ENCODE data around the gene MEG3. TPM values are rescaled to one million over a fixed set of nuclear protein-coding genes. Genes with fewer than 3 reads are reported as not detected.

MEG3 gene
- total RNA-seq, 2 experiments from 2014 or later: not detected

- Mint-ChIP-seq H3K4me1 (ENCODE audit: low read depth) (peaks cover 2% of the 10 kb centered on the region), H3K36me3 (ENCODE audit: low read depth) (no peaks in the 10 kb centered on the region), H3K27me3 (ENCODE audit: low read depth) (no peaks in the 10 kb centered on the region), H3K27ac (no peak overlapping the region), H3K4me3 (no peak overlapping the region), H3K9me3 (no peaks in the 10 kb centered on the region)
- DNase-seq: no peak
- intact Hi-C loops (cut with micrococcal nuclease): loop anchor here (1.0 to 5.0 kb wide), 3 partner anchors 49 to 776 kb away; no protein-coding TSS in a partner anchor
- CTCF ChIA-PET: interaction anchor here (1.4 kb wide), 1 partner anchor 11 kb away, joined by 3 read pairs; no protein-coding TSS in a partner anchor
Observed at GRCh38 chr14:100851946-100852620, 26.2 kb downstream of the MEG3 start.

- Mint-ChIP-seq H3K9me3 (no peaks in the 10 kb centered on the region), H3K4me1 (ENCODE audit: low read depth) (peaks cover 2% of the 10 kb centered on the region), H3K27me3 (ENCODE audit: low read depth) (no peaks in the 10 kb centered on the region), H3K4me3 (no peak overlapping the region), H3K36me3 (ENCODE audit: low read depth) (no peaks in the 10 kb centered on the region), H3K27ac (no peak overlapping the region)
- CTCF ChIA-PET: interaction anchor here (0.6 kb wide), 1 partner anchor 1452 kb away, joined by 3 read pairs; no protein-coding TSS in a partner anchor
- DNase-seq: no peak
- intact Hi-C loops (cut with micrococcal nuclease): loop anchor here (5.0 kb wide), 1 partner anchor 383 kb away; no protein-coding TSS in a partner anchor
Observed at GRCh38 chr14:100854435-100854834, 28.5 kb downstream of the MEG3 start.

GRCh38 chr14:100855256-100855930, 29.5 kb downstream of the MEG3 start:
- H3K4me1 Mint-ChIP-seq (ENCODE audit: low read depth): peaks cover 2% of the 10 kb centered on the region
- no peak overlapping the region for H3K4me3 Mint-ChIP-seq
- H3K27ac Mint-ChIP-seq: no peak overlapping the region
- DNase-seq: no peak
- H3K27me3 Mint-ChIP-seq (ENCODE audit: low read depth): no peaks in the 10 kb centered on the region
- CTCF ChIA-PET: interaction anchor here (1.0 kb wide), 1 partner anchor 380 kb away, joined by 3 read pairs; no protein-coding TSS in a partner anchor
- no peaks in the 10 kb centered on the region for H3K9me3 Mint-ChIP-seq
- H3K36me3 Mint-ChIP-seq (ENCODE audit: low read depth): no peaks in the 10 kb centered on the region
- intact Hi-C loops (cut with micrococcal nuclease): no loop called here

- CTCF ChIA-PET: interaction anchor here (1.0 kb wide), 1 partner anchor 379 kb away, joined by 3 read pairs; no protein-coding TSS in a partner anchor
Observed at GRCh38 chr14:100856056-100856950, 30.4 kb downstream of the MEG3 start.

GRCh38 chr14:100857233-100857922, 31.5 kb downstream of the MEG3 start:
- no peak for DNase-seq
- H3K9me3 Mint-ChIP-seq: no peaks in the 10 kb centered on the region
- no peaks in the 10 kb centered on the region for H3K36me3 Mint-ChIP-seq (ENCODE audit: low read depth)
- CTCF ChIA-PET: no interaction called here
- intact Hi-C loops (cut with micrococcal nuclease): no loop called here
- H3K4me1 Mint-ChIP-seq (ENCODE audit: low read depth): no peaks in the 10 kb centered on the region
- no peak overlapping the region for H3K27ac Mint-ChIP-seq
- H3K27me3 Mint-ChIP-seq (ENCODE audit: low read depth): no peaks in the 10 kb centered on the region
- H3K4me3 Mint-ChIP-seq: no peak overlapping the region

More at GRCh38 chr14:100856056-100856950, 30.4 kb downstream of the MEG3 start:
- H3K27ac Mint-ChIP-seq: no peak overlapping the region
- no peaks in the 10 kb centered on the region for H3K36me3 Mint-ChIP-seq (ENCODE audit: low read depth)
- H3K4me1 Mint-ChIP-seq (ENCODE audit: low read depth): no peaks in the 10 kb centered on the region
- no peak for DNase-seq
- H3K27me3 Mint-ChIP-seq (ENCODE audit: low read depth): no peaks in the 10 kb centered on the region
- intact Hi-C loops (cut with micrococcal nuclease): no loop called here
- no peak overlapping the region for H3K4me3 Mint-ChIP-seq
- no peaks in the 10 kb centered on the region for H3K9me3 Mint-ChIP-seq

GRCh38 chr14:100857923-100858837, 32.3 kb downstream of the MEG3 start:
- Mint-ChIP-seq H3K27ac (no peak overlapping the region), H3K27me3 (ENCODE audit: low read depth) (no peaks in the 10 kb centered on the region), H3K4me3 (no peak overlapping the region), H3K4me1 (ENCODE audit: low read depth) (no peaks in the 10 kb centered on the region), H3K36me3 (ENCODE audit: low read depth) (no peaks in the 10 kb centered on the region), H3K9me3 (no peaks in the 10 kb centered on the region)
- intact Hi-C loops (cut with micrococcal nuclease): no loop called here
- CTCF ChIA-PET: no interaction called here
- DNase-seq: no peak

GRCh38 chr14:100858838-100859220, 32.9 kb downstream of the MEG3 start:
- no peaks in the 10 kb centered on the region for H3K4me1 Mint-ChIP-seq (ENCODE audit: low read depth)
- H3K27me3 Mint-ChIP-seq (ENCODE audit: low read depth): no peaks in the 10 kb centered on the region
- DNase-seq: no peak
- no peak overlapping the region for H3K4me3 Mint-ChIP-seq
- H3K27ac Mint-ChIP-seq: no peak overlapping the region
- no peaks in the 10 kb centered on the region for H3K36me3 Mint-ChIP-seq (ENCODE audit: low read depth)
- H3K9me3 Mint-ChIP-seq: no peaks in the 10 kb centered on the region
- CTCF ChIA-PET: no interaction called here
- intact Hi-C loops (cut with micrococcal nuclease): no loop called here

GRCh38 chr14:100859781-100860180, 33.9 kb downstream of the MEG3 start:
- CTCF ChIA-PET: interaction anchor here (0.7 kb wide), 1 partner anchor 360 kb away, joined by 3 read pairs; no protein-coding TSS in a partner anchor
- Mint-ChIP-seq H3K9me3 (no peaks in the 10 kb centered on the region), H3K4me1 (ENCODE audit: low read depth) (no peaks in the 10 kb centered on the region), H3K4me3 (no peak overlapping the region), H3K27me3 (ENCODE audit: low read depth) (no peaks in the 10 kb centered on the region), H3K36me3 (ENCODE audit: low read depth) (no peaks in the 10 kb centered on the region), H3K27ac (no peak overlapping the region)
- intact Hi-C loops (cut with micrococcal nuclease): no loop called here
- DNase-seq: no peak

- Mint-ChIP-seq H3K9me3 (no peaks in the 10 kb centered on the region), H3K36me3 (ENCODE audit: low read depth) (no peaks in the 10 kb centered on the region), H3K4me3 (no peak overlapping the region), H3K27me3 (ENCODE audit: low read depth) (no peaks in the 10 kb centered on the region), H3K27ac (no peak overlapping the region), H3K4me1 (ENCODE audit: low read depth) (no peaks in the 10 kb centered on the region)
- no peak for DNase-seq
- intact Hi-C loops (cut with micrococcal nuclease): no loop called here
- CTCF ChIA-PET: no interaction called here
Observed at GRCh38 chr14:100860556-100861187, 34.8 kb downstream of the MEG3 start.

- Mint-ChIP-seq H3K36me3 (ENCODE audit: low read depth) (no peaks in the 10 kb centered on the region), H3K27ac (no peak overlapping the region), H3K4me3 (no peak overlapping the region), H3K9me3 (no peaks in the 10 kb centered on the region), H3K27me3 (ENCODE audit: low read depth) (no peaks in the 10 kb centered on the region), H3K4me1 (ENCODE audit: low read depth) (no peaks in the 10 kb centered on the region)
- intact Hi-C loops (cut with micrococcal nuclease): no loop called here
- CTCF ChIA-PET: no interaction called here
- no peak for DNase-seq
Observed at GRCh38 chr14:100861188-100861936, 35.4 kb downstream of the MEG3 start.

All from activated naive CD4-positive, alpha-beta T cell treated with anti-CD3 and anti-CD28 coated beads for 36 hours (primary cell).